Embryonic facial prominence (tissue), 1 donor: ENCODE measurements around the gene GNG4.

Experiments
- DNase-seq: peaks from one replicate; pipeline ENCODE4 v3.0.0-alpha.2; 2016; ENCODE audit errors: extremely low spot score

Gene GNG4

GRCh38 chr1:235533476-235534168 is 116.0 kb downstream of the GNG4 start:
- no peak for DNase-seq

GRCh38 chr1:235532360-235532759 is 117.2 kb downstream of the GNG4 start:
- DNase-seq, result no peak

- no peak for DNase-seq
Observed at GRCh38 chr1:235527196-235527814, 122.3 kb downstream of the GNG4 start.

- no peak for DNase-seq
Observed at GRCh38 chr1:235525314-235525713, 124.3 kb downstream of the GNG4 start.

- DNase-seq, result no peak
Observed at GRCh38 chr1:235516862-235517446, 132.6 kb downstream of the GNG4 start.

- DNase-seq, result no peak
Observed at GRCh38 chr1:235515844-235516512, 133.6 kb downstream of the GNG4 start.

- peak; percentile 64 for DNase-seq
Observed at GRCh38 chr1:235513495-235514366, 135.9 kb downstream of the GNG4 start.

- no peak for DNase-seq
Observed at GRCh38 chr1:235511470-235512240, 137.9 kb downstream of the GNG4 start.

- no peak for DNase-seq
Observed at GRCh38 chr1:235510823-235511222, 138.8 kb downstream of the GNG4 start.

- DNase-seq, result no peak
Observed at GRCh38 chr1:235507623-235508022, 142.0 kb downstream of the GNG4 start.

- peak; percentile 96 for DNase-seq
Observed at GRCh38 chr1:235504494-235505222, 144.9 kb downstream of the GNG4 start.

GRCh38 chr1:235504122-235504493 is 145.5 kb downstream of the GNG4 start, which contains the start of gene B3GALNT2:
Gene B3GALNT2 (minus strand): TSS chr1:235504452. CDS start chr1:235504252, 200 bp downstream.
- DNase-seq, result no peak

GRCh38 chr1:235503403-235504121 is 146.0 kb downstream of the GNG4 start:
- DNase-seq, result peak; percentile 32

- DNase-seq, result peak; percentile 16
Observed at GRCh38 chr1:235502601-235503402, 146.8 kb downstream of the GNG4 start.

- no peak for DNase-seq
Observed at GRCh38 chr1:235500971-235501540, 148.5 kb downstream of the GNG4 start.
